Measurements from ENCODE around the gene TNIP2.
"Not testable (repeated sequence)": the region's sequence is repeated elsewhere in the genome, so short reads cannot be mapped to it uniquely, and the experiment has no call there.

TNIP2 gene

GRCh38 chr4:2767705-2768074, 11.6 kb upstream of the TNIP2 start:
- DNase-seq = no peak

GRCh38 chr4:2767046-2767704, 11.0 kb upstream of the TNIP2 start:
- no peak for DNase-seq

- DNase-seq = no peak
Observed at GRCh38 chr4:2765832-2766526, 9.8 kb upstream of the TNIP2 start.

GRCh38 chr4:2763511-2763967, 7.4 kb upstream of the TNIP2 start:
- no peak for DNase-seq

- DNase-seq = not testable (repeated sequence)
Observed at GRCh38 chr4:2762486-2763370, 6.6 kb upstream of the TNIP2 start.

GRCh38 chr4:2762048-2762447, 5.9 kb upstream of the TNIP2 start:
- no peak for DNase-seq

GRCh38 chr4:2761035-2761923, 5.1 kb upstream of the TNIP2 start:
- DNase-seq = no peak

GRCh38 chr4:2757426-2757825, 1.3 kb upstream of the TNIP2 start:
- DNase-seq = no peak

- DNase-seq = no peak
Observed at GRCh38 chr4:2756691-2757350, 685 bp upstream of the TNIP2 start.

GRCh38 chr4:2754848-2755819, 1.0 kb downstream of the TNIP2 start:
- no peak for DNase-seq

GRCh38 chr4:2753436-2753835, 2.7 kb downstream of the TNIP2 start:
- no peak for DNase-seq

GRCh38 chr4:2750719-2751605, 5.2 kb downstream of the TNIP2 start:
- DNase-seq = no peak

- no peak for DNase-seq
Observed at GRCh38 chr4:2746891-2747695, 9.0 kb downstream of the TNIP2 start.

GRCh38 chr4:2745981-2746806, 9.9 kb downstream of the TNIP2 start:
- peak; percentile 89 for DNase-seq

GRCh38 chr4:2745516-2745915, 10.6 kb downstream of the TNIP2 start:
- no peak for DNase-seq

GRCh38 chr4:2744576-2745270, 11.4 kb downstream of the TNIP2 start:
- DNase-seq = no peak

Data from CD4-positive, alpha-beta T cell treated with Interleukin-4 for 1 hour (primary cell).